Bronchial epithelial cell (primary cell): Measurements from ENCODE around the gene COX7A2. TPM values are rescaled to one million over a fixed set of nuclear protein-coding genes. Genes with fewer than 3 reads are reported as not detected.

Source experiments
- DNase-seq: peaks from one replicate; pipeline ENCODE4 v3.0.0-alpha.2; 2010; ENCODE audit warnings: low read depth
- FAIRE-seq: peaks from 2 replicates; lab custom pipeline; 2011; peaks lifted over from hg19 to GRCh38; lab: Jason Lieb, UNC
- H3K27me3 ChIP-seq: 2 replicates; pipeline ENCODE4 v1.5.1; 2011; ENCODE audit warnings: low read length; ENCODE audit not compliant: control insufficient read depth, insufficient read depth
- H3K36me3 ChIP-seq: 2 replicates; pipeline ENCODE4 v1.5.1; 2011; ENCODE audit warnings: low read length; ENCODE audit not compliant: control insufficient read depth, insufficient read depth
- H3K4me3 ChIP-seq: 2 replicates; pipeline ENCODE4 v1.5.1; 2011; ENCODE audit warnings: mild to moderate bottlenecking, low read depth, low read length, control low read depth
- total RNA-seq: library from RNA; depleted of rRNA; stranded (reverse); fragments of >200 nt; gene quantifications from 2 replicates; pipeline ENCODE4 v1.2.1, GENCODE V29; 2014
- TF ChIP-seq, protein P1 (sequence below): IDR thresholded peaks from 2 replicates; pipeline ENCODE4 v1.5.1; 2011; ENCODE audit warnings: mild to moderate bottlenecking, moderate library complexity, low read length, control low read depth, inconsistent platforms; ENCODE audit not compliant: insufficient read depth, severe bottlenecking

COX7A2 gene
- 124 and 176 TPM in 2 replicates for total RNA-seq

GRCh38 chr6:75243333-75244062 is at the start of gene COX7A2:
Gene COX7A2 (minus strand): TSS chr6:75243801. CDS start chr6:75243734, 67 bp downstream.
- FAIRE-seq (peak; percentile 99), DNase-seq (peak; percentile 95)
- TF ChIP-seq, protein P1, sequence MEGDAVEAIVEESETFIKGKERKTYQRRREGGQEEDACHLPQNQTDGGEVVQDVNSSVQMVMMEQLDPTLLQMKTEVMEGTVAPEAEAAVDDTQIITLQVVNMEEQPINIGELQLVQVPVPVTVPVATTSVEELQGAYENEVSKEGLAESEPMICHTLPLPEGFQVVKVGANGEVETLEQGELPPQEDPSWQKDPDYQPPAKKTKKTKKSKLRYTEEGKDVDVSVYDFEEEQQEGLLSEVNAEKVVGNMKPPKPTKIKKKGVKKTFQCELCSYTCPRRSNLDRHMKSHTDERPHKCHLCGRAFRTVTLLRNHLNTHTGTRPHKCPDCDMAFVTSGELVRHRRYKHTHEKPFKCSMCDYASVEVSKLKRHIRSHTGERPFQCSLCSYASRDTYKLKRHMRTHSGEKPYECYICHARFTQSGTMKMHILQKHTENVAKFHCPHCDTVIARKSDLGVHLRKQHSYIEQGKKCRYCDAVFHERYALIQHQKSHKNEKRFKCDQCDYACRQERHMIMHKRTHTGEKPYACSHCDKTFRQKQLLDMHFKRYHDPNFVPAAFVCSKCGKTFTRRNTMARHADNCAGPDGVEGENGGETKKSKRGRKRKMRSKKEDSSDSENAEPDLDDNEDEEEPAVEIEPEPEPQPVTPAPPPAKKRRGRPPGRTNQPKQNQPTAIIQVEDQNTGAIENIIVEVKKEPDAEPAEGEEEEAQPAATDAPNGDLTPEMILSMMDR: no peak
- H3K27me3 ChIP-seq: no peaks in the 10 kb centered on the region
- peak within 1 kb of the TSS; percentile 56 for H3K4me3 ChIP-seq
- H3K36me3 ChIP-seq: peaks cover 7% of the 10 kb centered on the region

DNA sequence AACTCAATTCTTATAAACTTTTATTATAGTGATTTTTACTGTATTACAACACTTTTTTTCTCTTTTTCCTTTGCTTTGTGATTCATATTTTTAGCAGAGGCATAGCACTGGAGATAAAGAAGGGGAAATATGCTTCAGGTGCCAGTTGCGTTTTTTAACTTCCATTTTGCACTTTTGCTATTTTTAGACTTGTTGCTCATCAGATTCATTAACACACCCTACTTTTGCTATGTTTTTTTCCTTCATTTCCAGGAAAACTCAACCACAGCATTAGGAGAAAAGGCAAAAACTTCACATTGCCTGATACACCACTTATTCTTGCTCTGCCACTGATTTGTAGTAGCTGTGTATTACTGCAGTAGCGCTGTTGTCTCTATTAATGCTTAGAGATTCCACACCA is 49.0 kb upstream of the COX7A2 start:
- H3K4me3 ChIP-seq: no peak overlapping the region
- no peaks in the 10 kb centered on the region for H3K36me3 ChIP-seq
- TF ChIP-seq, protein P1: no peak
- FAIRE-seq (no peak), DNase-seq (no peak)
- no peaks in the 10 kb centered on the region for H3K27me3 ChIP-seq

DNA sequence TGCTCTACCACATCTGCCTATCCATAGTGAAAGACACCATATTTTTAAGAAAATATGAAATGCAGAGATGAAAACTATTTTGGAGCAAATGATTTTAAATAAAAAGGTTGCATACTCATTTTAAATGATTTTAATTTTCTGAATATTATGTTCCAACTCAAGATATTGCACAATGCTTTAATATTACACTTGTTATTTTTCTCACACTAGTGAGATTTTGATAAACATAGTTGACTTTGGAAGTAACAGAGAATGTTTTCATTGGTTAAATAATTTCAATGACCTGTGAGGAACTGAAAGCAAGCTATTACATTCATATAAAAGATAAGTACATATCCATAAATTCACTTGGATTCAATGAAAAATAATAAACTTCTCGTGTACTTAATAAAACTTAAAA is 48.1 kb upstream of the COX7A2 start:
- H3K27me3 ChIP-seq: no peaks in the 10 kb centered on the region
- TF ChIP-seq, protein P1: no peak
- no peak for FAIRE-seq
- DNase-seq: no peak
- H3K4me3 ChIP-seq: no peak overlapping the region
- no peaks in the 10 kb centered on the region for H3K36me3 ChIP-seq

DNA sequence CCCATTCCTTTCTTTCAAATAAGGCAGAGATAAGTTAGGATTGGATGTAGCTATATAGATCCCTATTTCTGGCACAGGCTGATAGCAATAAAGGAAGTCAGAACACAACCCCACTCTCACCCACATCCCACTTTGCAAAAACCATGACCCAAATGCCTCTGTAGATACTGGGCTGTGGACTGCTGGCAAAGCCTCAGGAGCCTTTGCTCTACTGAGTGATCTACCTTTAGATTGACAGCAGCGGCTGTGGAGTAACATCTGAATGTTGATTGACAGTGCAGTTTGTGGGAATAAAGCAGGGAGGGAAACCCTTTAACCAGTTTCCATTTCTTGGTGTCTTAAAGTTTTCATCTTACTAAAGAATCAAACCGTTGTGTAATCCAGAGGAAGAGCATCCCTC is 47.7 kb upstream of the COX7A2 start:
- DNase-seq: no peak
- TF ChIP-seq, protein P1: no peak
- Histone ChIP-seq H3K36me3 (no peaks in the 10 kb centered on the region), H3K27me3 (no peaks in the 10 kb centered on the region), H3K4me3 (no peak overlapping the region)
- FAIRE-seq: no peak

DNA sequence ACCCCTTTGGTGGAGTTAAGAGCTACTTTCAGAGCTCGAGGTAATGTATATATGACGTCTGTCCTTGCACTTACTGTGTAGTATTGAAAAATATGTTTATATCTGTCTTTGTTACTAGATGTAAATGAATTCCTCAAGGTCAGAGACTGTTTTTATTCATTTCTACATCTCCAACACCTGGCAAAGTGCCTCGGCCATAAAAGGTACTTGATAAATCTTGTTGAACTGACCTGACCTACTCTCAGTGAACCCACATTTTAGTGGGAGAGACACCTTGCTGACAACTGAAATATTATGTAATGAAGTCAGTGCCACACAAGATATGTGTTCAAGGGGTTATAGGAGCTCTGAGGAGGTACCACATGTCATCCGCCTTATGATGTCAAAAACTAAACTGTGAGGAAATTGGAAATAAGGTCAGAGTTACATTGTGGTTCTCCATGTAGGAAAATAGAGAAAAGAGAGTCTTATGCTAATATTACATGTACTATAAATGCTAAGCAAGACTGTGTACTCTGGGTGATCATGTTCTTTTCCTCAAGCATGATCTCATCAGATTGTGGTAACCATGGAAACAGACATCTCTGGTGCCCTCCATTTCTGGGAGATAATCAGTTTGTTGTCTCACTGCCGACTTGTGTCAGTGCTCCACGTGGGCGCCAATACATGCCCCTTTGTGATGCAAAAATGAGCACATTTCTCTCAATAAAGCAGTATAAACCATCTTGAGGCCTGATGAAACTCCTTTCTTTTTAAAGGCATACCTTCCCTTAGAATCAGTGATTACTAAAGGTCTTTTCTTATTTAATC is 46.7 kb upstream of the COX7A2 start:
- no peak overlapping the region for H3K4me3 ChIP-seq
- DNase-seq: no peak
- H3K36me3 ChIP-seq: no peaks in the 10 kb centered on the region
- H3K27me3 ChIP-seq: no peaks in the 10 kb centered on the region
- no peak for FAIRE-seq
- TF ChIP-seq, protein P1: no peak
